HG03064 (cell line): ENCODE results near the gene GRK1.
A peak's percentile ranks its signal among the peaks of the same experiment; 100 is the strongest.

Experiments used
- ATAC-seq: cut with Tn5 transposase; IDR thresholded peaks from one replicate; pipeline ENCODE4 v1.9.1; 2021; ENCODE audit warnings: low read depth; ENCODE audit not compliant: unreplicated experiment

The GRK1 gene

GRCh38 chr13:113660066-113660465, 7.0 kb upstream of the GRK1 start:
- no peak for ATAC-seq

- no peak for ATAC-seq
Measured at GRCh38 chr13:113661509-113661908, 5.5 kb upstream of the GRK1 start.

- no peak for ATAC-seq
Measured at GRCh38 chr13:113663934-113664333, 3.1 kb upstream of the GRK1 start.

GRCh38 chr13:113664751-113665596, 2.0 kb upstream of the GRK1 start:
- ATAC-seq, result no peak

GRCh38 chr13:113665597-113666328, 1.3 kb upstream of the GRK1 start:
- ATAC-seq, result no peak

DNA sequence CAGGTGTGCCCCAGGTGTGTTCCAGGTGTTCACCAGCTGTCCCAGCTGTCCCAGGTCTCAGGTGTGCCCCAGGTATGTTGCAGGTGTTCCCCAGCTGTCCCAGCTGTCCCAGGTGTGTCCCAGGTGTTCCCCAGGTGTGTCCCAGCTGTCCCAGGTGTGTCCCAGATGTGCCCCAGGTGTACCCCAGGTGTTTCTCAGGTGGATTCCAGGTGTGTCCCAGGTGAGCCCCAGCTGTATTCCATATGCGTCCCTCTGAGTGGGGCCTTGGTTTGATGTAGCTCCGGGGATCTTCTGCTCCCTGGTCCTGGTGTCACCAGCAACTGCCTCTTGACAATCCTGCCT, 719 bp upstream of the GRK1 start:
- ATAC-seq, result no peak

GRCh38 chr13:113667771-113668490, 912 bp downstream of the GRK1 start:
- ATAC-seq, result no peak

DNA sequence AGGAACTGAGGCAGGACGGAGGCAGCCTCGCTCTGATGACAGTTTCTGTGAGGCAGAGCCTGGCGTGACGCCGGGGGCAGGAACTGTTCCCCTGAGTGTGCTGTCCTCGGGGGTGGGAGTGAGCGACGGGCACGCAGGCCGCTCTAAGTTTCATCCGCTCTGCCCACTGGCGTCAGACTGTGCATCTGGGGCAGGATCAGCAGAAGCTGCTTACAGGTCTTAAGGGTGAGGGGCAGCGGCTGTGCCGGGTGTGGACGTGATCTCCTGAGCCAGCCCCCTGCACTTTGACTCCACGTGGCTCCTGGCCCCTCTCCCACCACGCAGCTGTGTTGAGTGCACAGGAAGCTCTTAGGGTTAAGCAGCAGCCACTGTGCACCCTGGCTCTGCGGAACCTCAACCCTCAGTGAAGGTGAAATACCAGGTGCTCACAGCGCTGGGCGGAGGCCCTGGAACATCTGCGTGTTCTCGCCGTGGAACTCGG, 1.5 kb downstream of the GRK1 start:
- no peak for ATAC-seq

- ATAC-seq, result no peak
Measured at GRCh38 chr13:113669231-113669754, 2.3 kb downstream of the GRK1 start.

DNA sequence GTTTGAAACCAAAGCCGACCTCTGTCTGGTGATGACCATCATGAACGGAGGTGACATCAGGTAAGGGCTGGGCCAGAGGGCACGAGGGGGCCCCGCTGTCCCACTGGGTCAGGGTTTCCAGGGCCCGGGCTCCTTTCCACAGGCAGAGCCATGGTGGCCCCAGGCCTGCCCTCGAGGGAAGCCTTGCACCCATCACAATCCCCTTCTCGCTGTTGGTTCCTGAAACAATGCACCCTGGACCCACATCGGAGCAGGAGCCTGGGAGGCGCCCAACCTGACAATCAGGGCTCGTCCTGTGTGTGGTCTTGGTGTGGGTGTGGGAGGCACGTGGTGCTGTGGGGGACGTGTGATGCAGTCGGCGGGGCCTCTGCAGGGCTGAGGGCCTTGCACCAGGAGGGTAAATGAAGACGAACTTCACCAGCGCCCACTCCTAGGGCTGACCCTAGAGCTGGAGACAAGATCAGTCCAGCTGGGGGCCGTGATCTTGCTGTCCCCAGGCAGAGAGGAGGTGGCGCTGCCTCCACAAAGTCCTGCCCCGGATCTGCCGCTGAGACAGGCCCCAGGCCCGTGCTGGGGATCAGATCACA, 2.8 kb downstream of the GRK1 start:
- ATAC-seq, result no peak

- no peak for ATAC-seq
Measured at GRCh38 chr13:113670541-113670940, 3.5 kb downstream of the GRK1 start.

DNA sequence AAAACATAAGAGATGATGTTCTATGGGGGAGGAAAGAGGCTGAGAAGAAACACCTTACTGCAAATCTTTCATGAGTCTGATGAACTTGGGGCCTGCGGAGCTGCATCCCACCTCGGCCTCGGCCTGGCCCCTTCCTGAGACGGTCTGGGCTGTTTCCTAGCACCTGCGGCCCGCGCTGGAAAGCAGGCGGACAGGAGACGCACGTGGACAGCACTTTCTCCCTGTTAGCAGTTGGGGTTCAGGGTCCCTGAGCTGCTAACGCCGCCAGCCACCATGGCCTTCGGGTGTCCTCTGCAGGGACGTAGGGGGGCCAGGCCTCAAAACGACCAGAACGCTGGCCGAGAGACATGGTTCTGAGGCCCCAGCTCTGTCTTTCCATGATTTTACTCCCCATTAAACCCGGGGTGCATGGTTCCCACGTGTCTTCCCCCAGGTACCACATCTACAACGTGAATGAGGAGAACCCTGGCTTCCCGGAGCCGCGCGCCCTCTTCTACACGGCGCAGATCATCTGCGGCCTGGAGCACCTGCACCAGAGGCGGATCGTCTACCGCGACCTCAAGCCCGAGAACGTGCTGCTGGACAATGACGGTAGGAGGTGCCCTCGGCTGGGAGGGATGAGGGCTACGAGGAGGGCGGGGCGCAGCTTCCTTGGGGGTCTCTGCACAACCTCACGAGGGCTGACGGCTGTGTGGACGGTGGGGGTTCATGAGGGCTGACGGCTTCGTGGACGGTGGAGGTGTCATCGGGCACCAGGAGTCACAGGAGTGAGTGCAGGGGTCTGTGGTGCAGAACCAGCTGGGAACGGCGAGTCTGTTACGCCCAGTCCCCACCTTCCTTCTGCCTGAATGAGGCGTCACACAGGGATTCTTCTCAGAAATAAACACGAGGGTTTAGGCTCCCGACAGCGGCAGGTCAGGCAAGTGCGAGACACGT, 4.3 kb downstream of the GRK1 start:
- ATAC-seq, result no peak

GRCh38 chr13:113672002-113672651, 5.1 kb downstream of the GRK1 start:
- ATAC-seq, result no peak

GRCh38 chr13:113722921-113723320, 55.9 kb downstream of the GRK1 start:
- ATAC-seq, result no peak

GRCh38 chr13:113723410-113724015, 56.5 kb downstream of the GRK1 start:
- no peak for ATAC-seq

- ATAC-seq, result no peak
Measured at GRCh38 chr13:113724016-113724758, 57.2 kb downstream of the GRK1 start.

- peak; percentile 95 for ATAC-seq
Measured at GRCh38 chr13:113724780-113725315, 57.8 kb downstream of the GRK1 start.
